Measurements from ENCODE around the gene URM1.

The URM1 gene

GRCh38 chr9:128349772-128350171 lies 21.4 kb upstream of the URM1 start:
- H3K4me3 ChIP-seq (ENCODE audit: low read length), result no peak overlapping the region
- no peak for DNase-seq (ENCODE audit: low read depth)
- TF ChIP-seq CTCF (conservative IDR thresholded peaks at IDR 0.05; ENCODE audit: low read depth, low read length), result no peak

- no peak overlapping the region for H3K4me3 ChIP-seq (ENCODE audit: low read length)
- no peak for TF ChIP-seq CTCF (conservative IDR thresholded peaks at IDR 0.05; ENCODE audit: low read depth, low read length)
- DNase-seq (ENCODE audit: low read depth), result no peak
Observed at GRCh38 chr9:128355451-128355850, 15.7 kb upstream of the URM1 start.

- no peak overlapping the region for H3K4me3 ChIP-seq (ENCODE audit: low read length)
- no peak for TF ChIP-seq CTCF (conservative IDR thresholded peaks at IDR 0.05; ENCODE audit: low read depth, low read length)
- no peak for DNase-seq (ENCODE audit: low read depth)
Observed at GRCh38 chr9:128358090-128358489, 13.1 kb upstream of the URM1 start.

GRCh38 chr9:128358861-128359260 lies 12.3 kb upstream of the URM1 start:
- no peak for DNase-seq (ENCODE audit: low read depth)
- no peak for TF ChIP-seq CTCF (conservative IDR thresholded peaks at IDR 0.05; ENCODE audit: low read depth, low read length)
- H3K4me3 ChIP-seq (ENCODE audit: low read length), result no peak overlapping the region

- TF ChIP-seq CTCF (conservative IDR thresholded peaks at IDR 0.05; ENCODE audit: low read depth, low read length), result no peak
- DNase-seq (ENCODE audit: low read depth), result no peak
- H3K4me3 ChIP-seq (ENCODE audit: low read length), result no peak overlapping the region
Observed at GRCh38 chr9:128360826-128361225, 10.3 kb upstream of the URM1 start.

GRCh38 chr9:128361296-128361985 lies 9.7 kb upstream of the URM1 start:
- DNase-seq (ENCODE audit: low read depth), result no peak
- no peak for TF ChIP-seq CTCF (conservative IDR thresholded peaks at IDR 0.05; ENCODE audit: low read depth, low read length)
- H3K4me3 ChIP-seq (ENCODE audit: low read length), result peak overlapping the region; percentile 65

GRCh38 chr9:128361986-128362646 lies 9.1 kb upstream of the URM1 start:
- peak; percentile 87 for TF ChIP-seq CTCF (conservative IDR thresholded peaks at IDR 0.05; ENCODE audit: low read depth, low read length)
- no peak for DNase-seq (ENCODE audit: low read depth)

More at GRCh38 chr9:128361986-128362646, 9.1 kb upstream of the URM1 start:
- H3K4me3 ChIP-seq (ENCODE audit: low read length), result peak overlapping the region; percentile 65
